Adipose tissue (tissue), 3 donors: ENCODE measurements around the gene CREBRF. TPM values are rescaled to one million over a fixed set of nuclear protein-coding genes. Genes with fewer than 3 reads are reported as not detected.
"Not testable (repeated sequence)": the region's sequence is repeated elsewhere in the genome, so short reads cannot be mapped to it uniquely, and the experiment has no call there.

Source experiments
- H3K27ac ChIP-seq: one replicate; pipeline ENCODE4 v1.5.1; 2013; ENCODE audit warnings: low read depth, low read length
- WGBS, 3 donors: extraction: QIAGEN DNeasy Blood & Tissue Kit; methylation state at CpG; one replicate each; pipeline ENCODE4 v1.1.7; 2013; 5-methylcytosine and 5-hydroxymethylcytosine counted together
- polyA plus RNA-seq, 3 donors: library from polyadenylated mRNA; stranded (reverse); fragments of 200-250 nt; gene quantifications; one replicate each; pipeline ENCODE4 v1.2.3, GENCODE V29; 2013
- donor health status: healthy with polysubstance abuse.
- donor health status: Bipolar disorder and iron deficiency.
- donor health status: healthy.

Gene CREBRF, protein sequence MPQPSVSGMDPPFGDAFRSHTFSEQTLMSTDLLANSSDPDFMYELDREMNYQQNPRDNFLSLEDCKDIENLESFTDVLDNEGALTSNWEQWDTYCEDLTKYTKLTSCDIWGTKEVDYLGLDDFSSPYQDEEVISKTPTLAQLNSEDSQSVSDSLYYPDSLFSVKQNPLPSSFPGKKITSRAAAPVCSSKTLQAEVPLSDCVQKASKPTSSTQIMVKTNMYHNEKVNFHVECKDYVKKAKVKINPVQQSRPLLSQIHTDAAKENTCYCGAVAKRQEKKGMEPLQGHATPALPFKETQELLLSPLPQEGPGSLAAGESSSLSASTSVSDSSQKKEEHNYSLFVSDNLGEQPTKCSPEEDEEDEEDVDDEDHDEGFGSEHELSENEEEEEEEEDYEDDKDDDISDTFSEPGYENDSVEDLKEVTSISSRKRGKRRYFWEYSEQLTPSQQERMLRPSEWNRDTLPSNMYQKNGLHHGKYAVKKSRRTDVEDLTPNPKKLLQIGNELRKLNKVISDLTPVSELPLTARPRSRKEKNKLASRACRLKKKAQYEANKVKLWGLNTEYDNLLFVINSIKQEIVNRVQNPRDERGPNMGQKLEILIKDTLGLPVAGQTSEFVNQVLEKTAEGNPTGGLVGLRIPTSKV
- polyA plus RNA-seq, result 10 to 100 TPM in 1 of 3 donors, 1 to 10 TPM in 2; 3.0 to 10.7 (median 5.5) TPM

DNA sequence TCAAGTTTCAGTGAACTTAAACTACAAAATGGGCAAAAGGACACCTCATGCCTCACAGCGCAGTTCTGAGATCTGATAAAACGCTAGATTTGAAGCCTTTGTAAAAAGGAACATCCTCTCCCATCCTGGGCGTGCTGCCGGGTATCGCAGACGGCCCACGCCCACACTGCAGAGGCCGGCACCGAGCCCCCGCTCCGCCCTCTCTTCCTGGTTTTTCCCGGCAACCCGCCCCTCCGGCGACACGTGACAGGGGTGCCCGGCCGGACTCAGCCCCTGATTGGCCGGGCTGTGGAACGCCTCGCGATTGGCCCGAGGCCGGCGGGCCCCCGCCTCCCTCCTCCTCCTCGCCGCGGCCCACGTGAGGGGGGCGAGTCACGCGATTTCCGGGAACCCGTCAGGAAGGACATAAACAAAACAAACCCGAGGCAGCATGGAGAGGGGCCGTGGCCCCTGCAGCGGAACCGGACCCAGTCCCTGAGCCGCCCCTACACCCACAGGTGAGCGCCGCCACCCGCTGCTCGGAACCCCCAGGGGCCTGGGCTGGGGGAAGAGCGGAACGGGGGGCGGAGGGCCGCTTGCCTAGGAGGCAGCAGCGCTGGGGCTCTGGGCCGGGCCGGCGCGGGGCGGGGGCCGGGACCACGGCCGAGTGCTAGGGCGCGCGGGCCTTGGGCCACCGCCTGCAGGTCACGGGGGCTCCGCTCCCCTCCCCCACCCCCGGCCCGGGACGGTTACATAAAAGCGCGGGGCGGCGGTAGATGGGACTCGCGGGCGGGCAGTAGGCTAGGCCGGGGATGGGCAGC is at the start of gene CREBRF:
Gene CREBRF (plus strand): TSS at position 370 of the 800 bp plus-strand sequence. CDS start 24,424 bp downstream, outside the sequence.
- peak within 1 kb of the TSS; percentile 28 for H3K27ac ChIP-seq
- WGBS, 3 donors, result 0 to 1% (median 0%) methylated on average over 59 to 74 of the region's 74 CpGs

GRCh38 chr5:173010021-173010420 is 46.1 kb upstream of the CREBRF start:
- WGBS, 3 donors, result 82 to 84% (median 83%) methylated on average over 6 of the region's 6 CpGs
- H3K27ac ChIP-seq, result no peak overlapping the region

DNA sequence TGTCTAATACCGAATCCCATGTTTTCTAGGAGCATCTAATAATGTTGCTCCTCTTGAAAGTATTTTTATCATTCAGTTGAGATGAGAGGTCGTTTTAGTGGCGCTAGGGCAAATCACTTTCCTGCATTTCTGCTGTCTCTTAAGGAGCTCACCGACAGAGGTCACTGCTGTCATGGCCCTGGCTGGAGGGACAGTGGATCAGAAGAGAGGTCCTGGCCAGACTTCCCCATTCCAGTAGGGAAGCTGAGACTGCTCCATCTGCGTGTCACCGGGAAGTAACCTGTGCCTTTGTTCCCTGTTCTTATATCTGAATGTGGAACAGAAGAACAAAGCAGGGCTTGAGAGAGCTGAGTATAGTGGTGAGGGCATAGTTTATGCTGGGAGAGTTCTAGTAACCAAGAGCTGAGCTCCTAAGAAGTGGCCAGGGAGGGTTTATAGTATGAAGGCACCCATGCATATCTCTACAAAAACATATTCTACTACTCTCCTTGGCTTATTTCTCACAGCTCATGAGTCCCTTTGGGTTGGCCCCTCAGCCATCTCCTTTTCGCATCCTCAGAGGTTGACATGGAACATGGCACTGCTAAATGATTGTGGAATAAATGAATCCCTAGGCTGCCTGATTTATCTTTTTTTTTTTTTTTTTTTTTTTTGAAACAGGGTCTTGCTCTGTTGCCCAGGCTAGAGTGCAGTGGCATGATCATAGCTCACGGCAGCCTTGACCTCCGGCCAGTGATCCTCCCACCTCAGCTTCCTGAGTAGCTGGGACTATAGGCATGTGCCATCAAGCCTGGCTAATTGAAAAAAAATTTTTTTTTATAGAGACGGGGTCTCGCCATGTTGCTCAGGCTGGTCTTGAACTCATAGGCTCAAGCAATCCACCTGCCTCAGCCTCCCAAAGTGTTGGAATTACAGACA is 45.3 kb upstream of the CREBRF start:
- H3K27ac ChIP-seq, result no peak overlapping the region
- WGBS, 3 donors, result 67 to 76% (median 73%) methylated on average over 11 of the region's 11 CpGs

- no peak overlapping the region for H3K27ac ChIP-seq
- 38 to 74% (median 55%) methylated on average over 4 of the region's 4 CpGs for WGBS, 3 donors
Observed at GRCh38 chr5:173011566-173011965, 44.6 kb upstream of the CREBRF start.

GRCh38 chr5:173012882-173013281 is 43.3 kb upstream of the CREBRF start:
- no peak overlapping the region for H3K27ac ChIP-seq
- WGBS, 3 donors, result 71 to 94% (median 80%) methylated on average over 4 of the region's 4 CpGs

GRCh38 chr5:173014671-173015070 is 41.5 kb upstream of the CREBRF start:
- no peak overlapping the region for H3K27ac ChIP-seq
- 53 to 96% (median 71%) methylated on average over 4 of the region's 4 CpGs for WGBS, 3 donors

GRCh38 chr5:173015192-173015591 is 41.0 kb upstream of the CREBRF start:
- H3K27ac ChIP-seq, result no peak overlapping the region

DNA sequence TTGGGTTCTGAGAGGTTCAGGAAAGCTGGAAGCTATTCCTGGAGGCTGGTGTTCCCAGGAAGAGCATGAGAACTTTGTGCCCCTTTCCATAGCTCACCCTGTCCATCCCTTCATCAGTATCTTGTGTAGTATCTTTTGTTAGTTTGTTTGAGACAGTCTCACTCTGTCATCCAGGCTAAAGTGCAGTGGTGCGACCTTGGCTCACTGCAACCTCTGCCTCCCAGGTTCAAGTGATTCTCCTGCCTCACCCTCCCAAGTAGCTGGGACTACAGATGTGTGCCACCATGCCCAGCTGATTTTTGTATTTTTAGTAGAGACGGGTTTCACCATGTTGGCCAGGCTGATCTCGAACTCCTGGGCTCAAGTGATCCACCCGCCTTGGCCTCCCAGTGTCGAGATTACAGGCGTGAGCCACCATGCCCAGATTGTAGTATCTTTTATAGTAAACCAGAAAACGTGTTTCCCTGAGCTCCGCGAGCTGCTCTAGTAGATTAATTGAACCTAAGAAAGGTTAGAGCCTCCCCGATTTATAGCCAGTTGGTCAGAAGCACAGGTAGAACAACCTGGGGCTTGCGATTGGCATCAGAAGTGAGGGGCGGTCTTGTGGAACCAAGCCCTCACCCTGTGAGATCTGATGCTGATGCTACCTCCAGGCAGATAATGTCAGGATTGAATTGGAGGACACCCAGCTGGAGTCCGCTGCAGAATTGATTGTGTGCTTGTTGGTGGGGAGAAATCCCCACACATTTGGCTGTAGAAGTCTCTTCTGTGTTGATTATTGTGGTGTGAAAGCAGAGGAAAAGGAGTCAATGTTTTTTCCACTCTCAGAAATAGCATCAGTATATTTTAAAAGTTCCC is 40.3 kb upstream of the CREBRF start:
- WGBS, 3 donors, result 90 to 94% (median 93%) methylated on average over 13 of the region's 13 CpGs
- no peak overlapping the region for H3K27ac ChIP-seq

More at GRCh38 chr5:173015192-173015591, 41.0 kb upstream of the CREBRF start:
- WGBS, 3 donors, result 91 to 100% (median 92%) methylated on average over 2 of the region's 2 CpGs

DNA sequence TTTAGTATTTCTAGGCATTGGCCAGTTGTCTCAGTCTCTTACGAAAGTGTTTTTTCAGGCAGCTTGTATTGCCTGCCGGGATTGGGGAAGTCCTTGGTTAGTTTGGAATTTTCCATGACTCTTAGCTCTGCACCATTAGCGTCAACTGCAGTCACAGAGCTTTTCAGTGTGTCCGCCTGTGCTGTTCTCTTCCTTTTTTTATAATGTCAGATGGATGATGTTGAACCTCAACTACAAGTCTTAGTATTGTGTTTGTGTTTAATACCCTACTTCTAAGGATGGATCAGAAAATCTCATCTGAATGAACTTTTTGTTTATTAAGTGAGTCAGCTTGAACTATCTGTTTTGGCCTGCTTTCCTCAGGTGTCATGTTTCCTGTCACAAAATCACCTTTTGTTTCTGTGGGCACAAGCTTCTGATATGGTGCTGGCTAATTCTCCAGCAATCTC is 39.5 kb upstream of the CREBRF start:
- no peak overlapping the region for H3K27ac ChIP-seq
- 14 to 41% (median 30%) methylated on average over 4 of the region's 4 CpGs for WGBS, 3 donors

DNA sequence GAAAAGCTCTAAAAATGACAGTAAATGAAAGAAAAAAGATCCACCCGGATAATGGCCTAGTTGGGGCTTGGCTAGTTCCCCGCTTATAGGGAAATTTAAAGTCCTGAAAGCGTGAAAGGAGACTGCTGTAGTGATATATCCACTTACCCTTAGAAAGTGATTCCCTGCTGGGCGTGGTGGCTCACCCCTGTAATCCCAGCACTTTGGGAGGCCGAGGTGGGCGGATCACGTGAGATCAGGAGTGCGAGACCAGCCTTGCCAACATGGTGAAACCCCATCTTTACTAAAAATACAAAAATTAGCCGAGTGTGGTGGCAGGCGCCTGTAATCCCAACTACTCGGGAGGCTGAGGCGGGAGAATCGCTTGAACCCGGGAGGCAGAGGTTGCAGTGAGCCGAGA is 39.1 kb upstream of the CREBRF start:
- not testable (repeated sequence) for H3K27ac ChIP-seq
- 91 to 98% (median 97%) methylated on average over 15 of the region's 15 CpGs for WGBS, 3 donors

DNA sequence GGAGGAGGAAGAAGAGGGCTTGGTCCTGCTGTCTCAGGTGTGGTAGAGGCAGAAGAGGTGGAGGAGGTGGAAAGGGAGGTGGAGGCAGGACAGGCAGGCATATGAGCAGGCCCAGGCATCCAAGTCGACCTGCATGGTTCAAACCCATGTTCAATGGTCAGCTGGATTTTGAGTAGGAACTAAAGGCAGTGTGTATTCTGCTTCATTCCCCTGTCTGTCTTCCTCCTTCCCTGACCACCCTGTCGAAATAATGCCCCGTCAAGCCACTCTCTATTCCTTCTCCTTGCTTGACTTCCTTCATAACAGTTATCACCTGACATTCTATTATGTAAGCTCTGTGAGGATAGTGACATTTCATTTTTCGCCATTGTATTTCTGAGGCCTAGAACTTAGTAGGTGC is 37.8 kb upstream of the CREBRF start:
- 66 to 97% (median 76%) methylated on average over 4 of the region's 4 CpGs for WGBS, 3 donors
- H3K27ac ChIP-seq, result no peak overlapping the region

- WGBS, 3 donors, result 59 to 73% (median 60%) methylated on average over 5 of the region's 5 CpGs
- H3K27ac ChIP-seq, result no peak overlapping the region
Observed at GRCh38 chr5:173020154-173020581, 36.0 kb upstream of the CREBRF start.

DNA sequence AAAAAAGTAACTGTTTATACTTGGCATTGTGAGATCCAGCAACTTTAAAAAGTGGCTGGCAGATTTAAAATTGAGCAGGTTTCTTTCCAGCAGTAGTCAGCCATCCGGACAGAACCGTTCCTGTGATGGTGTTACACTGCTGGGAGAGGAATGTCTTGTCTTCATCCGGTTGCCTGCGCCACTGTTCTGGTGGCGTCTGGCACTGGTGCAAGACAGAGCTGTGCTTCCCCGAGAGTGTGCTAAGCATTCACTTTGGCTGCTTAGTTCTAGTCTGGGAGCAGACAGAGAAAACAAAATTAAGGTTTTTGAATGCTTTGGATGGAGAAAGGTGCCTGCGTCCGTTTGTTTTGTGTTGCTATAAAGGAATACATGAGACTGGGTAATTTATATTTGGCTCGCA is 35.5 kb upstream of the CREBRF start:
- 76 to 85% (median 83%) methylated on average over 9 of the region's 9 CpGs for WGBS, 3 donors
- H3K27ac ChIP-seq, result no peak overlapping the region

- no peak overlapping the region for H3K27ac ChIP-seq
- WGBS, 3 donors, result 85 to 88% (median 87%) methylated on average over 6 of the region's 6 CpGs
Observed at GRCh38 chr5:173025651-173026050, 30.5 kb upstream of the CREBRF start.

- whole genome bisulfite sequencing, 3 donors, result 84 to 87% (median 86%) methylated on average over 7 of the region's 7 CpGs
- no peak overlapping the region for H3K27ac ChIP-seq
Observed at GRCh38 chr5:173027905-173028304, 28.2 kb upstream of the CREBRF start.

DNA sequence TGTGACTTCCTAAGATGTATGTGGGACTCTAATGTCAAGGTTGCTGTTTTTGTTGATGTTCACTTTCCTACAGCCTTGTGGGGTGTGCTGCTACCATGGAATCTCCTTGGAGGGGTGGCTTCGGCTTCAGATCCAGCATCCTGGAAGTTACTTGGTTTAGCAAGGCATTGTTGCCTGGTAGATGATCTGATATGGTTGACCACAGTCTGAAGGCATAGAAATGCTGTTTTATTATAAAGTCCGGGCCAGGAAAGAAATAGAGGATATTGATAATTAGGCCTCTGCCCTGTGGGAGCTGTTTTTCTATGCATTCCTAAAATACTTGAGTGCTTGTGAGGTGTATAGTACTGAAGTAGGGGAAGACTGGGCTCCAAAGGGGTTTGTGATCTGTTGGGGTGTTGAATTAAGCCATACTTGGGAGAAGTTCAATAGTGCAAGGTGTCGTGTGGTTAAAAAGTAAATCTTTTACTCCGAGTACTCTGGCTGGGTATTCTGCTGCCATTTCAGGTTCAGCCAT is 27.3 kb upstream of the CREBRF start:
- 52 to 75% (median 72%) methylated on average over 4 of the region's 4 CpGs for WGBS, 3 donors
- no peak overlapping the region for H3K27ac ChIP-seq

DNA sequence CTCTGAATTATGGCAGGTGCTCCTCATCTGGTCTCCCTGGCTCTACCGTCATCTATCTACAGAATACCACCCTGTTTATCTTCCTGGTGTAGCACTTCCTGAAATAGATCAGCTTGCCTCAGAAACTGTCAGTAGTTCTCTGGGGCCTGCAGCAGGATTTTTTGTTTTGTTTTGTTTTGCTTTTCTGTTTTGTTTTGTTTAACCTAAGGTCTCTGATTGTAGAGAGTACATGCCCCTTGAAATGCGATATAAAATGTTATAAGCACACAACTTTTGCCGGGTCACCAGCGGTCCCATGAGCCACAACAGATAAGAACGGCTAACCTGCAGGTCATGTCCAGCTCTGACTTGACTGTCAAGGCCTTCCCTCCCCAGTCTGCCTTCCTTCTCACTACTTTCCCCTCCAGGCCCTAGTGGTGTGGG is 26.6 kb upstream of the CREBRF start:
- no peak overlapping the region for H3K27ac ChIP-seq
- 28 to 44% (median 37%) methylated on average over 5 of the region's 5 CpGs for WGBS, 3 donors
